ENCODE results near the gene S1PR4. TPM values are rescaled to one million over a fixed set of nuclear protein-coding genes. Genes with fewer than 3 reads are reported as not detected.
"Not testable (repeated sequence)": the region's sequence is repeated elsewhere in the genome, so short reads cannot be mapped to it uniquely, and the experiment has no call there.

Gene S1PR4
- polyA plus RNA-seq, 4 donors: 0.21 to 0.54 (median 0.32) TPM

GRCh38 chr19:3151563-3152418, 26.8 kb upstream of the S1PR4 start:
- no peak for DNase-seq (ENCODE audit: low read depth in 4 of 4, low spot score in 3 of 4)

- no peak for DNase-seq (ENCODE audit: low read depth in 4 of 4, low spot score in 3 of 4)
These were observed 26.2 kb upstream of the S1PR4 start for GRCh38 chr19:3152419-3152780.

DNA sequence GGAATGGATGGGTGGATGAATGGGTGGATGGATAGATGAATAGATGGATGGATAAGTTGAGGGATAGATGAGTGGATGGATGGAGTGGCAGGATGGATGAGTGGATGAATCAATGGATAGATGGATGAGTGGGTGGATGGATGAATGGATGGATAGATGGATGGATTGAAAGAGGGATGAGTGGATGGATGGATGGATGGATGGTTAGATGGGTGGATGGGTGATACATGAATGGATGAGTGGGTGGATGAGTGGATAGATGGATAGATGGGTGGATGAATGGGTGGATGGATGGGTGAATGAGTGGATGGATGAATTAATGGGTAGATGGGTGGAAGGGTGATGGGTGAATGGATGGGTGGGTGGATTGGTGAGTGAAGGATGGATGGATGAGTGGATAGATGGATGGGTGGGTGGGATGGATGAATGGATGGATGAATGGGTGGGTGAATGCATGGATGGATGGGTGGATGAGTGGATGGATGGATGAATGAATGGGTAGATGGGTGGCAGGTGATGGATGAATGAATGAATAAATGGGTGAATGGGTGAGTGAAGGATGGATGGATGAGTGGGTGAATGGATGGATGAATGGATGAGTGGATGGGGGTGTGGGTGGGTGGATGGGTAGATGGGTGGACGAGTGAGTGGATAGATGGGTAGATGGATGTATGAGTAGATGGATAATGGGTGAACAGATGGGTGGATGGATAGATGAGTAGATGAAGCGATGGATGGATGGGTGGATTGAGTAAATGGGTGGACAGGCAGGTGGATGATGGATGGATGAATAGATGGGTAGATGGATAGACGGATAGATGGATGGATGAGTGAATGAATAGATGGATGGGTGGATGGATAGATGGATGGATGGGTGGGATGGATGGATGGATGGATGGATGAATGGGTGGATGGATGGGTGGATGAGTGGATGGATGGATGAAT, 25.0 kb upstream of the S1PR4 start:
- DNase-seq (ENCODE audit: low read depth in 4 of 4, low spot score in 3 of 4): no peak

- DNase-seq (ENCODE audit: low read depth in 4 of 4, low spot score in 3 of 4): not testable (repeated sequence)
These were observed 24.1 kb upstream of the S1PR4 start for GRCh38 chr19:3154447-3154846.

DNA sequence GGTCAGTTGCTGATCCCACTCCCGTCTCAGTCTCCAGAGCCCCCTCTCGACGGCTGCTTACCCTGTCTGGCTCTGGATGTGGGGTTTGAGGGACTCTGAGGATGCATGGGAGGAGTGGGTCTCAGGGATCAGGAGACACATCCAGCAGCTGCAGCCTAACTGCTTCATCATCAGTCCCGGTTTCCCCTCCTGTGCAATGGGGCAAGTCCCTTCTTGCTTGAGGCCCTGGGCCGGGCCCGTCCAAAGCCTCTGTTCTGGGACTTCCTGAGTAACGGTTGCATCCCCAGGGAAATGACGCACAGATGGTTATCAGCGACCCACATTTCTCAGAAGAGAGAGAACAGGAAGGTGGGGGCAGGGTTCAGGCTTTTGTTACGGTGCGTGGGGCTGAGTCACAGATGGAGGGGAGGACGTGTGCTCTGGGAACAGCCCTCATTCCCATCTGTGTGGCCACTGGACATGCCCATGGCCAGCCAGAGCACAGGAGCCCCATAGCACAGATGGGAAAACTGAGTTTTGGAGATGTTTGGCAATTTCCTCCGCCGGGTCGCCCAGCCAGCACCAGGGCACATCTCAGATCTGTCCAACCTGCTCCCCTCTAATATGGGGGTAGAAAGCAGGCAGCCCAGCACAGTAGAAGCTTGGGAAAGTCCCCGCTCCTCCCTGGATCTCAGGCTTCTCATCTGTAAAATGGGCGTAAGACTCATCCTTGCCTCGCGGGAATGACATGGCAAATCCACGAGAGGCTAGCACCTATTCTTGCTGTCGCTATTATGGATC, 23.4 kb upstream of the S1PR4 start:
- no peak for DNase-seq (ENCODE audit: low read depth in 4 of 4, low spot score in 3 of 4)

DNA sequence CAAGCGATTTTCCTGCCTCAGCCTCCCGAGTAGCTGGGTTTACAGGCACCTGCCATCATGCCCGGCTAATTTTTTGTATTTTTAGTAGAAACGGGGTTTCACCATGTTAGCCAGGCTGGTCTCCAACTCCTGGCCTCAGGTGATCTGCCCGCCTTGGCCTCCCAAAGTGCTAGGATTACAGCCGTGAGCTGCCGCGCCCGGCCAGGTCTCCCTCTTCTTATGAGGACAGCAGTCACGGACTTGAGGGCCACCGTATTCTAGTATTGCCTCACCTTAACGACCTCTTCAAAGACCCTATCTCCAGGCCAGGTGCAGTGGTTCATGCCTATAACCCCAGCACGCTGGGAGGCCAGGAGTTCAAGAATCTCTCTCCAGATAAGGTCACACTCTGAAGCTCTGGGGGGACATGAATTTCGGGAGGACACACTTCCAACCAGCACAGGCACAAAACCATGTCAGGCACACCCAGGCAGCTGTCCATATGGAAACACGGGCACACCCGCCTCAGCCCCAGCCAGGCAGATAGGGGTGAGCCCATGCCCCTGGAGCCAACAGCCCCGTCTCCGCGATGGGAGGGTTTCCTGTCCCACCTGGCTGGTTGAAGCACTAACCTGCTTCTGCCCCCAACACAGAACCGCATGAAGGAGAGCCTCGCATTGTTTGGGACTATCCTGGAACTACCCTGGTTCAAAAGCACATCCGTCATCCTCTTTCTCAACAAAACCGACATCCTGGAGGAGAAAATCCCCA, 21.3 kb upstream of the S1PR4 start:
- DNase-seq (ENCODE audit: low read depth in 4 of 4, low spot score in 3 of 4): no peak

- DNase-seq (ENCODE audit: low read depth in 4 of 4, low spot score in 3 of 4): no peak
These were observed 19.0 kb upstream of the S1PR4 start for GRCh38 chr19:3159565-3159964.

- no peak for DNase-seq (ENCODE audit: low read depth in 4 of 4, low spot score in 3 of 4)
These were observed 18.4 kb upstream of the S1PR4 start for GRCh38 chr19:3160219-3160618.

GRCh38 chr19:3161453-3161852, 17.1 kb upstream of the S1PR4 start:
- no peak for DNase-seq (ENCODE audit: low read depth in 4 of 4, low spot score in 3 of 4)

DNA sequence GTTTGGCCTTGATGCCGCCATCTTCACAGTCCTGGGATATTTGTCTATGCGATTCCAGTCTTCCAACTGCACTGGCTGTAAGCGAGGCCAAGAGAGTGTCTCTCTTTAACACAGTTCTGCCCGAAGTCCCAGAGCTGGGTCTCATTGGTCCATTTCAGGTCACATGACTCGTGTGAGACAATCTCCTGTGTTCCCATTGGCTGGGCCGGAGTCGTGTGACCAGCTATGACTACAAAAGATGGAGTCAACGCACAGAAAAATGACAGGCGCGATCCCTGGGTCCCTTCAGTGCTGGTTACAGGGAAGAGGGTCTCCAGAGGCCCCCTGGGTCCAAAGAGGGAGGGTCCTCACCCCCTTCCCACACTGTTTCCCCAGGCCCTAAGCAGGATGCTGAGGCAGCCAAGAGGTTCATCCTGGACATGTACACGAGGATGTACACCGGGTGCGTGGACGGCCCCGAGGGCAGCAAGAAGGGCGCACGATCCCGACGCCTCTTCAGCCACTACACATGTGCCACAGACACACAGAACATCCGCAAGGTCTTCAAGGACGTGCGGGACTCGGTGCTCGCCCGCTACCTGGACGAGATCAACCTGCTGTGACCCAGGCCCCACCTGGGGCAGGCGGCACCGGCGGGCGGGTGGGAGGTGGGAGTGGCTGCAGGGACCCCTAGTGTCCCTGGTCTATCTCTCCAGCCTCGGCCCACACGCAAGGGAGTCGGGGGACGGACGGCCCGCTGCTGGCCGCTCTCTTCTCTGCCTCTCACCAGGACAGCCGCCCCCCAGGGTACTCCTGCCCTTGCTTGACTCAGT, 15.9 kb upstream of the S1PR4 start:
- DNase-seq (ENCODE audit: low read depth in 4 of 4, low spot score in 3 of 4): no peak

- no peak for DNase-seq (ENCODE audit: low read depth in 4 of 4, low spot score in 3 of 4)
These were observed 15.2 kb upstream of the S1PR4 start for GRCh38 chr19:3163230-3163886.

- no peak for DNase-seq (ENCODE audit: low read depth in 4 of 4, low spot score in 3 of 4)
These were observed 14.6 kb upstream of the S1PR4 start for GRCh38 chr19:3163943-3164342.

- no peak for DNase-seq (ENCODE audit: low read depth in 4 of 4, low spot score in 3 of 4)
These were observed 10.9 kb upstream of the S1PR4 start for GRCh38 chr19:3167533-3168272.

- DNase-seq (ENCODE audit: low read depth in 4 of 4, low spot score in 3 of 4): no peak
These were observed 6.5 kb upstream of the S1PR4 start for GRCh38 chr19:3171894-3172672.

- DNase-seq (ENCODE audit: low read depth in 4 of 4, low spot score in 3 of 4): not testable (repeated sequence)
These were observed 5.9 kb upstream of the S1PR4 start for GRCh38 chr19:3172673-3173000.

DNA sequence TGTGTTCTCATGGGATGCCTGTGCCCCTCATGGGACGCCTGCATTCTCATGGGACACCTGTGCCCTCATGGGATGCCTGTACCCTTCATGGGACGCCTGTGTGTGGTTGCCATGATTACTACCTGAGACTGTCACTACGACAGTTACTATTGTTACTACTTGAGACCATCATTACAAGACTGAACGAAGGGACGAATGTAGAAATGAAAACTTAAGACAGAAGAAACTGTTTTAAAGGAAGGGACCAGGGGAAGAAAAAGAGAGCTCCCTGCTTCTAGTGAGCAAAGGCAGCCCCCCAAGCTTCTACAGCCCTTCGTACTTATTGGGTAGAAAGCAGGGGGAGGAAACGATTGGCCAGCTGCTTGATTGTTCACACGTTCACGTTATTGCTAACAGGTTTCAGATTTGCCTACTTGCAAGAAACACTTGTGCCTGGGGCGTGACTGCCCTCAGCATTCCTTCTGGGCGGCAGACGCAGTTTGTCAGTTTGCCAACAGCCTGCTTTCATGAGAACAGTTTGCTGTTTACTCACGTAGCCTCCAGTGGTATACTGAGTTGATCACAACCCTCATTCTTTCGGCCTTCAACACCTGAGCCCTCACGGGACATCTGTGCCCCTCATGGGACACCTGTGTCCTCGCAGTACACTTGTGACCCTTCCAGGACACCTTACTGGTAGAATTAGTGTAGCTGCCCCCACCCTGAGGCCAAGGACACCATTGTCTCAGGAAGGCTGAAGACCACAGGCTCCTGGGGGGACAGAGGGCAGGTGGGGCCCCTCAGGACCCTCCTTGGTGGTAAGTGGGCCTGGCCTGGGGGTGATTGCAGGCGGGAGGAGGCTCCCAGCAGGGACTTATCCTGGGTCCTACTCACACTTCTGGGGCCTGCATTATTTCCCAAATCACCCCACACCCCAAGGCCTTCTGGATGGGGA, 2.5 kb upstream of the S1PR4 start:
- DNase-seq (ENCODE audit: low read depth in 4 of 4, low spot score in 3 of 4): no peak
